GM12801 (cell line): ENCODE data around the gene SECISBP2.

Source experiments
- CTCF ChIP-seq: IDR thresholded peaks from one replicate; pipeline ENCODE4 v1.5.1; 2011; ENCODE audit warnings: control low read depth; ENCODE audit not compliant: insufficient read length; ENCODE audit errors: extremely low read depth

SECISBP2 gene

GRCh38 chr9:89312222-89312571, 6.1 kb upstream of the SECISBP2 start:
- no peak for TF ChIP-seq CTCF

- TF ChIP-seq CTCF: no peak
These were observed 4.5 kb upstream of the SECISBP2 start for GRCh38 chr9:89313842-89314241.

GRCh38 chr9:89314955-89315354, 3.3 kb upstream of the SECISBP2 start:
- TF ChIP-seq CTCF: no peak

- TF ChIP-seq CTCF: no peak
These were observed 2.8 kb upstream of the SECISBP2 start for GRCh38 chr9:89315482-89315881.

GRCh38 chr9:89317282-89317681, 1.0 kb upstream of the SECISBP2 start:
- no peak for TF ChIP-seq CTCF

GRCh38 chr9:89319015-89319905, 960 bp downstream of the SECISBP2 start:
- no peak for TF ChIP-seq CTCF

GRCh38 chr9:89323390-89323789, 5.1 kb downstream of the SECISBP2 start:
- TF ChIP-seq CTCF: no peak
